SH-SY5Y (cell line): ENCODE measurements around the gene ANTXR1.

Source experiments
- GATA2 ChIP-seq: IDR thresholded peaks from 2 replicates; pipeline ENCODE4 v1.6.1; 2011; ENCODE audit warnings: mild to moderate bottlenecking, low read depth, low read length
- GATA3 ChIP-seq: IDR thresholded peaks from 2 replicates; pipeline ENCODE4 v1.6.1; 2011; ENCODE audit warnings: low read depth, mild to moderate bottlenecking, low read length, moderate library complexity

- TF ChIP-seq GATA3 (no peak), GATA2 (no peak)
Observed at GRCh38 chr2:69057660-69058059, 44.7 kb downstream of the ANTXR1 start.
